ENCODE data around the gene PABPN1.

GRCh38 chr14:23294734-23295561 lies 26.3 kb upstream of the PABPN1 start:
- TF ChIP-seq CTCF (IDR thresholded peaks at IDR 0.05) (peak; percentile 54 to 89 (median 62)), POLR2A (IDR thresholded peaks at IDR 0.05) (no peak)

All from testis (tissue), 2 donors.